Omental fat pad (tissue), 4 donors: ENCODE results near the gene SEC61G. TPM values are rescaled to one million over a fixed set of nuclear protein-coding genes. Genes with fewer than 3 reads are reported as not detected.

ENCODE experiments used
- ATAC-seq: fragments of 150-250 bp; one replicate; pipeline ENCODE4 v1.9.1; 2016; ENCODE audit warnings: mild to moderate bottlenecking, moderate library complexity; ENCODE audit not compliant: low FRiP score
- DNase-seq: peaks from one replicate; pipeline ENCODE4 v3.0.0-alpha.2; 2019; ENCODE audit warnings: low spot score
- CTCF ChIP-seq, 3 donors: fragments of 450-650 bp; IDR thresholded peaks; one replicate each; pipeline ENCODE4 v1.5.1; 2016 to 2017; ENCODE audit warnings: antibody characterized with exemption in 3 of 3, mild to moderate bottlenecking in 3 of 3, moderate library complexity in 2 of 3
- total RNA-seq, 4 donors: library from RNA; depleted of rRNA; stranded (reverse); fragments of >200 nt; gene quantifications; one replicate each; pipeline ENCODE4 v1.1.0, GENCODE V29; 2016

The SEC61G gene
- total RNA-seq, 4 donors from 2014 or later = 154 to 350 (median 272) TPM

GRCh38 chr7:54764861-54765260, 5.8 kb upstream of the SEC61G start:
- DNase-seq (no peak), ATAC-seq (no peak)
- no peak for TF ChIP-seq CTCF (IDR thresholded peaks at IDR 0.05)

GRCh38 chr7:54757711-54758110, 1.3 kb downstream of the SEC61G start:
- no peak for DNase-seq
- no peak for TF ChIP-seq CTCF (IDR thresholded peaks at IDR 0.05)
- ATAC-seq = no peak

- no peak for DNase-seq
- no peak for ATAC-seq
- no peak for TF ChIP-seq CTCF (IDR thresholded peaks at IDR 0.05)
Observed at GRCh38 chr7:54749200-54749599, 9.8 kb downstream of the SEC61G start.

- ATAC-seq (no peak), DNase-seq (no peak)
- TF ChIP-seq CTCF (IDR thresholded peaks at IDR 0.05) = no peak
Observed at GRCh38 chr7:54747234-54747633, 11.8 kb downstream of the SEC61G start.

GRCh38 chr7:54743580-54743979, 15.4 kb downstream of the SEC61G start:
- no peak for ATAC-seq
- no peak for TF ChIP-seq CTCF (IDR thresholded peaks at IDR 0.05)
- no peak for DNase-seq

- no peak for TF ChIP-seq CTCF (IDR thresholded peaks at IDR 0.05)
- ATAC-seq (no peak), DNase-seq (no peak)
Observed at GRCh38 chr7:54738737-54739136, 20.3 kb downstream of the SEC61G start.

GRCh38 chr7:54729107-54729506, 29.9 kb downstream of the SEC61G start:
- DNase-seq (no peak), ATAC-seq (no peak)
- no peak for TF ChIP-seq CTCF (IDR thresholded peaks at IDR 0.05)
